Fibroblast of villous mesenchyme (primary cell): ENCODE measurements around the gene NEDD1. TPM values are rescaled to one million over a fixed set of nuclear protein-coding genes. Genes with fewer than 3 reads are reported as not detected.
A peak's percentile ranks its signal among the peaks of the same experiment; 100 is the strongest.

ENCODE experiments used
- DNase-seq: peaks from one replicate; pipeline ENCODE4 v3.0.0-alpha.2; 2010; ENCODE audit warnings: low read depth
- H3K4me3 ChIP-seq: 2 replicates; pipeline ENCODE4 v1.5.1; 2011; ENCODE audit warnings: low read depth, mild to moderate bottlenecking, low read length
- CTCF ChIP-seq: IDR thresholded peaks from 2 replicates; pipeline ENCODE4 v1.5.1; 2012; ENCODE audit warnings: low read depth, mild to moderate bottlenecking, low read length; ENCODE audit not compliant: insufficient read depth
- total RNA-seq: library from RNA; depleted of rRNA; stranded (reverse); fragments of >200 nt; gene quantifications from 2 replicates; pipeline ENCODE4 v1.2.3, GENCODE V29; 2012

The NEDD1 gene
- total RNA-seq, 1 donor, result 46.2 TPM

- DNase-seq, result no peak
- TF ChIP-seq CTCF, result no peak
- no peak overlapping the region for H3K4me3 ChIP-seq
Measured at GRCh38 chr12:96982671-96983070, 75.6 kb downstream of the NEDD1 start.

GRCh38 chr12:96985515-96986362 is 78.7 kb downstream of the NEDD1 start:
- peak; percentile 75 for TF ChIP-seq CTCF
- DNase-seq, result no peak
- peak overlapping the region; percentile 23 for H3K4me3 ChIP-seq

- TF ChIP-seq CTCF, result peak; percentile 59
- no peak overlapping the region for H3K4me3 ChIP-seq
- DNase-seq, result peak; percentile 21
Measured at GRCh38 chr12:96986883-96987523, 79.9 kb downstream of the NEDD1 start.

GRCh38 chr12:96988919-96989318 is 81.9 kb downstream of the NEDD1 start:
- no peak overlapping the region for H3K4me3 ChIP-seq
- no peak for TF ChIP-seq CTCF
- no peak for DNase-seq

- TF ChIP-seq CTCF, result peak; percentile 17
- no peak overlapping the region for H3K4me3 ChIP-seq
- no peak for DNase-seq
Measured at GRCh38 chr12:96989916-96990315, 82.9 kb downstream of the NEDD1 start.

GRCh38 chr12:96994900-96995299 is 87.8 kb downstream of the NEDD1 start:
- TF ChIP-seq CTCF, result no peak
- no peak for DNase-seq
- H3K4me3 ChIP-seq, result no peak overlapping the region
